Metanephros (tissue), 1 donor: ENCODE results near the gene OR4D9. TPM values are rescaled to one million over a fixed set of nuclear protein-coding genes. Genes with fewer than 3 reads are reported as not detected.

Experiments used
- total RNA-seq: library from RNA; depleted of rRNA; stranded (reverse); fragments of >200 nt; gene quantifications from one replicate; pipeline ENCODE4 v1.2.3, GENCODE V29; 2014

The OR4D9 gene
- total RNA-seq = not detected

DNA sequence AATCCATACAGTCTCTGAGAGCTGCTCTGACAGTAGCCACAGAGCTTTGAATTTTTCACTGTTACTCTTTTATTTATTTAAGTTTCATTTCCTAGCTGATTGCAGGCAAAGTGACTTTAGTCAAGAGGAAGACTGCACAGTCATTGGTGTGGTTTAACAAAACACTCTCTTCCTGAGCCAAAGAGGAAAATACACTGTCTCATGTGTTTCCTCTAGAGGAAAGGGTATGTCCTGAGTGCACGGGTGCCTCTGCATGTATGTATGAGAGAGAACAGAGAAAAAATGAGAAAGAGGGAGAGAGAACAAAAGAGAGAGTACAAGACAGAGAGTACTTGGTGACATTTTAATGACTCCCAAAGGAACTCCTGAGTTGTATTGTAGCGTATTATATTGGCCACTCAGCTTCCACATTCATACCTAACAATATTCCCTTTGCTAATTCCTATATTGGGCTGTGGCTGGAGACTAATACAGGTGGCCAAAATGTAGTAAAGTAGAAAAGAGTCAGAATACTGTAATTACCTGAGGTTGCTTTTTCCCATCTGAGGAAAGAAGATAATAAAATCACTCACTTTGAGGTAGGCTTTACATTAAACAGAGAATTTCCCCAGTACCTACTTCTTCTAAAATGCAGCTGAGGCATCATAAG is at the start of gene OR4D9:
Gene OR4D9, plus strand, starts transcription at position 599 of the 649 bp plus-strand sequence. CDS start 3,374 bp downstream, outside the sequence.

DNA sequence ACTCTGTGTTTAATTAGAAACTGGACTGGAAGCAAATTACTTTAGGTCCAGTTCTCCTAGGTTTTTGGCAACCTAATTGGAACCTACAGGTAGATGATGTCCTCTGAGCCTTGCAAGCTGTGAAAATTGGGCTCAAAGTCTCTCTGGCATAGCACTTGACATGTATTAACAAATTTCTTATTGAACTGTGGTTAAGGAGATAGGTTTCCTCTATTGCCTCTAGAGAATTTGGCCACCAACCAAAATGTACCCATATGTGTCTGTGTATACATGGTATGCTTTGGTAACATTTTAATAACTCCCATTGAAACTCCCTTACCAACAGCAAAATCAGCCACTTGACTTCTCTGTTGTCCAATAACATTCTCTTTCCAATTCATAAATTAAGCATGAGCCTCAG is 38.3 kb upstream of the OR4D9 start, which contains the start of gene OR4D10:
Gene OR4D10, plus strand, starts transcription at position 301 of the 400 bp plus-strand sequence. CDS start 4,115 bp downstream, outside the sequence.

DNA sequence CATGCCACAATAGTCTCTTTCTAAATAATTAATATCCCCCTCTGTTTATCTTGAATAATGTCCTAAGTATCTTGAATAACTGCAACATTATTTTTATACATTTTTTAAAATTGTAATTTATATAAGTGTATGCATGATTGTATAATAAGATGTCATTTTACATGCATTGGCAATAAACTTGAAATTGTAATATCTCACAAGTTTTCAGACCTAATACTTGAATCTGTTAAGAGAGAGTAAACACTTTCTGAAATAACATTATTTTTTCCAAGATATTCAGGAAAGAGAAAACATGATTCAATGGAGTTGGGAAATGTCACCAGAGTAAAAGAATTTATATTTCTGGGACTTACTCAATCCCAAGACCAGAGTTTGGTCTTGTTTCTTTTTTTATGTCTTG is 8.1 kb upstream of the OR4D9 start, which contains the start of gene OR4D11:
Gene OR4D11, plus strand, starts transcription at position 301 of the 400 bp plus-strand sequence. Its CDS starts 0 bp downstream, at position 301.

Other genes with a start within 250 kb of the OR4D9 start
- gene OR5AN1, start 152.6 kb upstream of the OR4D9 start, total RNA-seq = not detected
- gene OR5A2, start 85.1 kb upstream of the OR4D9 start, total RNA-seq = not detected
- not detected for gene OR5A1, start 75.1 kb upstream of the OR4D9 start, total RNA-seq
- gene OR4D6, start 54.6 kb upstream of the OR4D9 start, total RNA-seq = not detected
- gene OR4D10, start 38.2 kb upstream of the OR4D9 start, total RNA-seq = not detected
- gene OR4D11, start 8.0 kb upstream of the OR4D9 start, total RNA-seq = not detected
- 44.6 TPM for gene OSBP, start 104.2 kb downstream of the OR4D9 start, total RNA-seq
- 10.0 TPM for gene PATL1, start 157.5 kb downstream of the OR4D9 start, total RNA-seq
- gene OR10V1, start 202.3 kb downstream of the OR4D9 start, total RNA-seq = not detected
- 33.5 TPM for gene STX3, start 243.8 kb downstream of the OR4D9 start, total RNA-seq